ENCODE data around the gene TBC1D5. TPM values are rescaled to one million over a fixed set of nuclear protein-coding genes. Genes with fewer than 3 reads are reported as not detected.

TBC1D5 gene
- total RNA-seq, 4 donors from 2014 or later, result 29.2 to 114 (median 53.4) TPM

- TF ChIP-seq CTCF (IDR thresholded peaks at IDR 0.05), result no peak
- no peak for TF ChIP-seq POLR2A (IDR thresholded peaks at IDR 0.05)
- no peaks in the 10 kb centered on the region for H3K4me1 ChIP-seq
- no peaks in the 10 kb centered on the region for H3K36me3 ChIP-seq
- no peaks in the 10 kb centered on the region for H3K27me3 ChIP-seq
- H3K9me3 ChIP-seq, result no peaks in the 10 kb centered on the region
- DNase-seq, result no peak
- no peak overlapping the region for H3K4me3 ChIP-seq
- H3K27ac ChIP-seq, result no peak overlapping the region
These were observed 442.0 kb downstream of the TBC1D5 start for GRCh38 chr3:17300441-17300840.

GRCh38 chr3:17298038-17298437, 444.4 kb downstream of the TBC1D5 start:
- Histone ChIP-seq H3K9me3 (no peaks in the 10 kb centered on the region), H3K4me3 (no peak overlapping the region), H3K27me3 (no peaks in the 10 kb centered on the region), H3K27ac (no peak overlapping the region), H3K4me1 (no peaks in the 10 kb centered on the region), H3K36me3 (no peaks in the 10 kb centered on the region)
- DNase-seq, result no peak
- TF ChIP-seq CTCF (IDR thresholded peaks at IDR 0.05) (no peak), POLR2A (IDR thresholded peaks at IDR 0.05) (no peak)

GRCh38 chr3:17292556-17292955, 449.9 kb downstream of the TBC1D5 start:
- H3K27me3 ChIP-seq, result no peaks in the 10 kb centered on the region
- no peak for DNase-seq
- H3K4me3 ChIP-seq, result no peak overlapping the region
- H3K36me3 ChIP-seq, result peaks cover 0 to 13% (median 0%) of the 10 kb centered on the region in 3 donors
- TF ChIP-seq CTCF (IDR thresholded peaks at IDR 0.05) (no peak), POLR2A (IDR thresholded peaks at IDR 0.05) (no peak)
- H3K9me3 ChIP-seq, result no peaks in the 10 kb centered on the region
- H3K4me1 ChIP-seq, result no peaks in the 10 kb centered on the region
- H3K27ac ChIP-seq, result no peak overlapping the region

- H3K4me3 ChIP-seq, result no peak overlapping the region
- no peaks in the 10 kb centered on the region for H3K9me3 ChIP-seq
- TF ChIP-seq POLR2A (IDR thresholded peaks at IDR 0.05), result no peak
- H3K36me3 ChIP-seq, result peaks cover 0 to 13% (median 0%) of the 10 kb centered on the region in 3 donors
- H3K27ac ChIP-seq, result no peak overlapping the region
- DNase-seq, result no peak
- no peaks in the 10 kb centered on the region for H3K4me1 ChIP-seq
- H3K27me3 ChIP-seq, result no peaks in the 10 kb centered on the region
These were observed 451.5 kb downstream of the TBC1D5 start for GRCh38 chr3:17290894-17291293.

- H3K4me1 ChIP-seq, result no peaks in the 10 kb centered on the region
- TF ChIP-seq POLR2A (IDR thresholded peaks at IDR 0.05) (no peak), CTCF (IDR thresholded peaks at IDR 0.05) (no peak)
- no peak overlapping the region for H3K27ac ChIP-seq
These were observed 453.5 kb downstream of the TBC1D5 start for GRCh38 chr3:17288839-17289399.

GRCh38 chr3:17287006-17287689, 455.3 kb downstream of the TBC1D5 start:
- no peaks in the 10 kb centered on the region for H3K4me1 ChIP-seq
- peaks cover 0 to 13% (median 0%) of the 10 kb centered on the region in 3 donors for H3K36me3 ChIP-seq
- H3K27ac ChIP-seq, result no peak overlapping the region
- no peak for DNase-seq
- no peaks in the 10 kb centered on the region for H3K9me3 ChIP-seq
- no peak for TF ChIP-seq POLR2A (IDR thresholded peaks at IDR 0.05)
- TF ChIP-seq CTCF (IDR thresholded peaks at IDR 0.05), result no peak
- no peak overlapping the region for H3K4me3 ChIP-seq
- no peaks in the 10 kb centered on the region for H3K27me3 ChIP-seq

More at GRCh38 chr3:17288839-17289399, 453.5 kb downstream of the TBC1D5 start:
- Histone ChIP-seq H3K9me3 (no peaks in the 10 kb centered on the region), H3K36me3 (peaks cover 0 to 13% (median 0%) of the 10 kb centered on the region in 3 donors), H3K27me3 (no peaks in the 10 kb centered on the region), H3K4me3 (no peak overlapping the region)
- DNase-seq, result peak in 1 of 3 donors; percentile 39
